Stimulated activated memory B cell treated with anti-CD40 and anti-IgM and Interleukin-4, amounts not matched to agents 10 μg/mL and 1 μg/mL and 100 μg/mL, for 72 hours (primary cell): ENCODE data around the gene P4HA1.
"Not testable (repeated sequence)": the region's sequence is repeated elsewhere in the genome, so short reads cannot be mapped to it uniquely, and the experiment has no call there.

ENCODE experiments used
- ATAC-seq: fragments of 150-1000 bp; cut with Tn5 transposase; 2 replicates; pipeline ENCODE4 v1.10.0; 2021
- H3K27ac Mint-ChIP-seq: one replicate; pipeline ENCODE4 v1.8.0; 2022; ENCODE audit warnings: mild to moderate bottlenecking, mixed read lengths
- H3K27me3 Mint-ChIP-seq: one replicate; pipeline ENCODE4 v1.8.0; 2022; ENCODE audit warnings: mixed read lengths
- H3K36me3 Mint-ChIP-seq: one replicate; pipeline ENCODE4 v1.8.0; 2022; ENCODE audit warnings: mixed read lengths
- H3K4me1 Mint-ChIP-seq: one replicate; pipeline ENCODE4 v1.8.0; 2022; ENCODE audit warnings: mixed read lengths
- H3K4me3 Mint-ChIP-seq: one replicate; pipeline ENCODE4 v1.8.0; 2022; ENCODE audit warnings: mild to moderate bottlenecking, moderate library complexity, mixed read lengths
- H3K9me3 Mint-ChIP-seq: one replicate; pipeline ENCODE4 v1.8.0; 2022; ENCODE audit warnings: mixed read lengths

The P4HA1 gene

DNA sequence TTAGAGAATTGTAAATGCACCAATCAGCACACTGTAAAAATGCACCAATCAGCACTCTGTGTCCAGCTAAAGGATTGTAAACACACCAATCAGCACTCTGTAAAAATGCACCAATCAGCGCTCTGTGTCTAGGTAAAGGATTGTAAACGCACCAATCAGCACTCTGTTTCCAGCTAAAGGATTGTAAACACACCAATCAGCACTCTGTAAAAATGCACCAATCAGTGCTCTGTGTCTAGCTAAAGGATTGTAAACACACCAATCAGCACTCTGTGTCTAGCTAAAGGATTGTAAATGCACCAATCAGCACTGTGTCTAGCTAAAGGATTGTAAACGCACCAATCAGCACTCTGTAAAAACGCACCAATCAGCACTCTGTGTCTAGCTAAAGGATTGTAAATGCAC lies 12.6 kb upstream of the P4HA1 start:
- not testable (repeated sequence) for H3K27ac Mint-ChIP-seq, H3K4me3 Mint-ChIP-seq, H3K27me3 Mint-ChIP-seq, H3K9me3 Mint-ChIP-seq, ATAC-seq, H3K4me1 Mint-ChIP-seq
- H3K36me3 Mint-ChIP-seq, result peaks cover 38% of the 10 kb centered on the region

DNA sequence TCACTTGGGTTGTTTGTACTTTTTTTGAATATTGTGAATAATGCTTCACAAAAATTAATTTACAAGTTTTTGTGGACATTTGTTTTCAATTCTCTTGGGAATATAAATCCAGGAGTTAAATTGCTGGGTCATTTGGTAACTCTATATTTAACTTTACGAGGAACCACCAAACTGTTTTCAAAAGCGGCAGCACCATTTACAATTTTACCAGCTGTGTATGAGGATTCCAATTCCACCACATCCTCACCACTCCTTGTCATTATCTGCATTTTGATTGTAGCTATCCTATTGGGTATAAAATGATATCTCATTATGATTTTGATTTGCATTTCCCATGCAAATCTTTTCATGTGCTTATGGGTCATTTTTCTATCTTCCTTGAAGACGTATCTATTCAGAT lies 9.6 kb upstream of the P4HA1 start:
- no peak for ATAC-seq
- H3K27me3 Mint-ChIP-seq, result no peaks in the 10 kb centered on the region
- no peaks in the 10 kb centered on the region for H3K9me3 Mint-ChIP-seq
- no peak overlapping the region for H3K4me3 Mint-ChIP-seq
- H3K4me1 Mint-ChIP-seq, result no peaks in the 10 kb centered on the region
- H3K27ac Mint-ChIP-seq, result no peak overlapping the region
- peaks cover 51% of the 10 kb centered on the region for H3K36me3 Mint-ChIP-seq

DNA sequence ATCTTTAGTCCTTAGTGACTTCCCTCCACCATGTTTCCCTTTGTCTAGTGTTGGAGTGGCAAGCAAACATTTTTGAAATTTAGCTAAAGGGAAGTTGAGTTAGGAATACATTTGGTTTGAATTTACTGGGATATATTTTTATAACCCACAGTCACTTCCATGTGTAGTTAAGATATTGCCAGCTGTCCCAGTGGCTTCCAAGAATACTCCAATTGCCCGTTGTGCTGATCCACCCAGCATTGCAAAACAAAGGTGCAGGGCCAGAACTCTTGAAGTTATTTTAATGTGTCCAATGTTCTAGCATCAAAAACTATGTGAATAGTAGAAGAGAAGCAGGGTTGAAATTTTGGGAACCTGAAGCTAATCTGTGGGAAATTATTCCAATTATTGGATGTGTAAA lies 2.5 kb upstream of the P4HA1 start:
- Mint-ChIP-seq H3K36me3 (peaks cover 13% of the 10 kb centered on the region), H3K4me1 (peaks cover 9% of the 10 kb centered on the region), H3K9me3 (no peaks in the 10 kb centered on the region), H3K27ac (no peak overlapping the region), H3K4me3 (no peak overlapping the region), H3K27me3 (no peaks in the 10 kb centered on the region)
- no peak for ATAC-seq

DNA sequence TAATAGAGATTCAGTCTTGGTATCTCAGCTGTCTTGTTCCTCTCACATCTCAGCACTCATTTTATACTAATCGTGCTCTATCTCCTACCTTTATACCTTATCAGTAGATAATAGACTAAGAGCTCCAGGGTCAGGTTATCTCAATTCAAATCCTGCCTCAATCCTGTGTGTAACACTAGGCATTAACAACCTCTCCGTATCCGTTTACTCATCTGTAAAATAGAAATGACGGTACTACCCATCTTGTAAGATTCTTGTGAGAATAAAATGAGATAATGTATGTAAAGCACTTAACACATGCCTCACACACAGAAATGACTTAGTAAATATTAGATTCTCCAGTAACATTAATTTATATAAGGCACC lies 622 bp upstream of the P4HA1 start:
- peaks cover 19% of the 10 kb centered on the region for H3K4me1 Mint-ChIP-seq
- no peak for ATAC-seq
- H3K27me3 Mint-ChIP-seq, result no peaks in the 10 kb centered on the region
- H3K36me3 Mint-ChIP-seq, result peaks cover 8% of the 10 kb centered on the region
- no peaks in the 10 kb centered on the region for H3K9me3 Mint-ChIP-seq
- peak overlapping the region; percentile 96 for H3K4me3 Mint-ChIP-seq
- H3K27ac Mint-ChIP-seq, result peak overlapping the region; percentile 93

DNA sequence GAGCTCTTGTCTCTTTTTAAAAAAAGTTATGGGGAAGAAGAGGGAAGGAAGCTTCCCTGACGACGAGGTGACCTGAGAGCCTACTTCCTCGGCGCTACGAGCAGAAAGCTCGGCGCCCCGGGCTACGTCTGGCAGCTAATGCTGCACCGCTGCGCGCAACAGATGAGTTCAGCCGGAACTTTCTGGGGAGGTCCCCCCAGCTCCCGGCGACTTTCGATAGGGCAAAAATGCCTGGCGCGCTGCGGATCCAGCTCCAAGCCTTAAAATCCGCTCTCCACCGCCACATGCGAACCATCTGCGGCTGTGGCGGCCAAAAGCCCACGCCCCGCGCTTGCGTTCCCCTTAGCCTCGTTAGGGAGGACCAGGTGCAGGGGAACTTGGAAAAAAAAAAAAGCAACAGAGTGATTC lies 621 bp downstream of the P4HA1 start:
- H3K36me3 Mint-ChIP-seq, result no peaks in the 10 kb centered on the region
- no peaks in the 10 kb centered on the region for H3K9me3 Mint-ChIP-seq
- peak overlapping the region; percentile 93 for H3K27ac Mint-ChIP-seq
- H3K4me3 Mint-ChIP-seq, result peak overlapping the region; percentile 96
- ATAC-seq, result peak; percentile 77
- peaks cover 25% of the 10 kb centered on the region for H3K4me1 Mint-ChIP-seq
- H3K27me3 Mint-ChIP-seq, result no peaks in the 10 kb centered on the region

DNA sequence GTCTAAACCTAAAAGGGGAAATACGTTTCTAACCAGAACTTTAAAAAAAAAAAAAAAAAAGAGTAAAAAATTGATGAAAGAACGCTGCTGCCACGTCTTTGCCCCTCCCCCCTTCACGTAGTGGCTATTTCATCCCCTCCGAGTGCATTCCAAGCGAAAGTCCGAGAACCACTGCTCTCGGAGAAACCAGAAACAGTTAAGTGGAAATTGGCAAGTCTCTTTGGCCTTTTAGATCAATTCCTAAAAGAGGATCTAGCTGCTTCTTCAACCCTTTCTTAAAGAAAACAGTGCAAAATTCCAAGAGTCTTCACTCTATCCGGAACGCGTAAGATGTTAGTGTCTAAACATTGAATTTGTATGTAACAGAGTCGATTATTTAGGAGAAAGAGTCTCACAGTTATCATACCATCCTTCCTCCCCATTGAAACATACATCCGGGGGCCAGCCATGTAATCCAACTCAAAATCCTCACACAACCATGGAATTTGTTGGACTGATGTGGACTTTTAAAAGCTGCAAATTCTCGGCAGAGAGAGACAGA lies 1.1 kb downstream of the P4HA1 start:
- no peak for ATAC-seq
- H3K9me3 Mint-ChIP-seq, result no peaks in the 10 kb centered on the region
- peak overlapping the region; percentile 96 for H3K4me3 Mint-ChIP-seq
- peak overlapping the region; percentile 93 for H3K27ac Mint-ChIP-seq
- no peaks in the 10 kb centered on the region for H3K27me3 Mint-ChIP-seq
- peaks cover 25% of the 10 kb centered on the region for H3K4me1 Mint-ChIP-seq
- H3K36me3 Mint-ChIP-seq, result no peaks in the 10 kb centered on the region

DNA sequence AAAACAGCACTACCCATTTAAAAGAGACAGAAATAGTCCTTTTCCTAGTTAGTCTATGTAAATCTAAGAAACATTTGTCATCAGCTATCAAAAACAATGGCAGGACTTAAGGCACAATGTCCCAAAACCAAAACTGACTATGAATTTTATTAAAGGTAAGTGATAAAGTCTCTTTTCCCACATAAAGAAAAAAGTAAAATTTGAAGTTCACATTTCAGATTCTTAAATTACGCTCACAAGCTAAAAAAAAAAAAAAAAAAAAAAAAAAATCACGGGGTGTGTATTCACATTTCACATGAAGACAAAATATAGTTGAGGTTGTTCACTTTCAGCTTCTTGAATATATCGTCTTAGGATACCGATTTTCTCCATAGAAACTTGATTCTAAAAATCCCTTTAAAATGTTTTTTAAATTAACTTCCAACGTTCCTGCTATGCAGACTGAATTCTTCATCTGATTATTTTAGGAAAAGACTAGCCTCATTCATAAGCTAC lies 1.6 kb downstream of the P4HA1 start:
- Mint-ChIP-seq H3K4me1 (peaks cover 25% of the 10 kb centered on the region), H3K36me3 (no peaks in the 10 kb centered on the region), H3K27ac (peak overlapping the region; percentile 93), H3K27me3 (no peaks in the 10 kb centered on the region), H3K9me3 (no peaks in the 10 kb centered on the region), H3K4me3 (peak overlapping the region; percentile 96)
- ATAC-seq, result no peak

DNA sequence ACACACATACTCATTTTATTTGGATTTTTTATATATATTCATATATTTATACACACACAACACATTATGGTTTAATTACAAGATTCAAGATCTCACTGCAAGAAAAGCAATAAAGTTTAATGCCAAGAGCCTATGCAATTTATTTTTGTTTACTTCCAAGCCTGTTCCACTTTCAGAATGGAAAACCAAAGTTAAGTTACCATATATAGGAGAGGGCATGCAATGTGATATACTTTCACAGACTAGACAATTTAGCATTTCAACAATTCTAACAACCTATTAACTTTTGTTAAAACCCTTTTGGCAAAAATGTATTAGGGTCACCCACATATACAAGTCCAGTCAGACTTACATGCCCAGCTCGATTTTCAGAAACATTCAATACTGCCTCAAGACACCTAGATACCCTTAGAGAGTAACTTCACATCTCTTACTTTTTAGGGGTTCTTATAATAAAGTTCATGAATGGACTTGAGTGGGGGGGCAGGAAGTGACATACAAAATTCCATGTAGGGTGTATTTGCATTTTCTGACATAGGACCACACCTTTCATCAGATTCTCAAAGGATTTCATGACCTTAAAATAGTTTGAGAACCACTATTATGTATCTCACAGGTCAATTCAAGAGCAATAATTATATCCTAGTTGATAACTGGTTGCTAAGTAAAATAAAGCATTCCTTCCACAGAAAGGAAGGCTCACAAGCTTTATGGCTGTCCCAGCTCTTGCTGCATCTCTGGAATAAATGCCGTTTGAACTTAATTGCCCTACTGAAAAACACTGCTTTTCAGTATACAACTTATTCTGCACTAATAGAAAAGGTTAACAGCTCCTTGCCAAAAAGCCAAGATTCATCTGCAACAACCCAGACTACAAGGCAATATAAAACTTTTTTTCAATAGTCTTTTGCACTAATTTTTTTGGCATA lies 2.5 kb downstream of the P4HA1 start:
- peaks cover 25% of the 10 kb centered on the region for H3K4me1 Mint-ChIP-seq
- peak overlapping the region; percentile 96 for H3K4me3 Mint-ChIP-seq
- H3K27ac Mint-ChIP-seq, result peak overlapping the region; percentile 93
- H3K36me3 Mint-ChIP-seq, result no peaks in the 10 kb centered on the region
- H3K9me3 Mint-ChIP-seq, result no peaks in the 10 kb centered on the region
- H3K27me3 Mint-ChIP-seq, result no peaks in the 10 kb centered on the region
- ATAC-seq, result no peak

DNA sequence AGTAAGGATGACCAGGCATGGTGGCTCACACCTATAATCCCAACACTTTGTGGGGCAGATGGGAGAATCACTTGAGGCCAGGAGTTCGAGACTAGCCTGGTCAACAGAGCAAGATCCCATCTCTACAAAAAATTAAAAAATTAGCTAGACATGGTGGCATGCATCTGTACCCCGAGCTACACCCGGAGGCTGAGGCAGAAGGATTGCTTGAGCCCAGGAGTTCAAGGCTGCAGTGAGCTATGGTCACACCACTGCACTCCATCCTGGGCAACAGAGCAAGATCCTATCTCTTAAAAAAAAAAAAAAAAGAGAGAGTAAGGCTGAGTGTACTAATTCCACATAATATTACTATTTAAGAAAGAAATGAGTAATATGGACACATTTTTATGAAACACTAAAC lies 3.8 kb downstream of the P4HA1 start:
- no peak overlapping the region for H3K4me3 Mint-ChIP-seq
- H3K27ac Mint-ChIP-seq, result no peak overlapping the region
- H3K27me3 Mint-ChIP-seq, result no peaks in the 10 kb centered on the region
- H3K36me3 Mint-ChIP-seq, result no peaks in the 10 kb centered on the region
- no peak for ATAC-seq
- H3K4me1 Mint-ChIP-seq, result peaks cover 31% of the 10 kb centered on the region
- H3K9me3 Mint-ChIP-seq, result no peaks in the 10 kb centered on the region

DNA sequence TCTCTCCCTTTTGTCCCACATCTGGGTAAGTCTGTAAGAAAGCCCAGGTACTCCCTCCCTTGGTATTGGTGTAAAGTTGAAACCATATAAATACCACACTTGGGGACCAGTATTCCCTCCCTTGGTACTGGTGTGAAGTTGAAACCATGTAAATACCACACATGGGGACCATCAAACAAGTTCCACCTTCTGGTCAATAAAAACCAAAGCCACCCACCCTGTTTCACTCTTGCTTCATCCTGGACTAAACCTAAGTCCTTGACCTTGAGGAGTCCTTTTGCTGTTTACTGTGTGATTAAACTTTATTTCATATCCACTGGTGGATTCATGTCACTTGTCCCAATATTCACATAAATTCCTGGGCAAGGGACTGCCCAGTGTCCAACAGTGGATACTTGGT lies 8.4 kb downstream of the P4HA1 start:
- Mint-ChIP-seq H3K27me3 (no peaks in the 10 kb centered on the region), H3K4me1 (peaks cover 19% of the 10 kb centered on the region), H3K4me3 (no peak overlapping the region), H3K9me3 (no peaks in the 10 kb centered on the region), H3K27ac (no peak overlapping the region), H3K36me3 (no peaks in the 10 kb centered on the region)
- no peak for ATAC-seq

DNA sequence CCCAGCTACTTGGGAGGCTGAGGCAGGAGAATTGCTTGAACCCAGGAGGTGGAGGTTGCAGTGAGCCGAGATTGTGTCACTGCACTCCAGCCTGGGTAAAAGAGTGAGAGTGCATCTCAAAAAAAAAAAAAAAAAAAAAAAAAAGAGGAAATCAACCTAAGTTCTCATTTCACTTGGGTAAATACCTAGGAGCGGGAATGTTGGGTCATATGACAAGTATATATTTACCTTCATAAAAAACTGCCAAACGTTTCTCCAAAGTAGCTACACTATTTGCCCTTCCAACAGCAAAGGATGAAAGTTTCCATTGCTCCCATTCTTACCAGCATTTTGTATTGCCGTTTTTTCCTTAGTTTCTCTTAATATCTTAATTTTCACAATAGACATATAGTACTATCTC lies 9.8 kb downstream of the P4HA1 start:
- Mint-ChIP-seq H3K4me3 (no peak overlapping the region), H3K9me3 (no peaks in the 10 kb centered on the region), H3K27ac (no peak overlapping the region), H3K27me3 (no peaks in the 10 kb centered on the region), H3K4me1 (peaks cover 9% of the 10 kb centered on the region), H3K36me3 (no peaks in the 10 kb centered on the region)
- no peak for ATAC-seq

DNA sequence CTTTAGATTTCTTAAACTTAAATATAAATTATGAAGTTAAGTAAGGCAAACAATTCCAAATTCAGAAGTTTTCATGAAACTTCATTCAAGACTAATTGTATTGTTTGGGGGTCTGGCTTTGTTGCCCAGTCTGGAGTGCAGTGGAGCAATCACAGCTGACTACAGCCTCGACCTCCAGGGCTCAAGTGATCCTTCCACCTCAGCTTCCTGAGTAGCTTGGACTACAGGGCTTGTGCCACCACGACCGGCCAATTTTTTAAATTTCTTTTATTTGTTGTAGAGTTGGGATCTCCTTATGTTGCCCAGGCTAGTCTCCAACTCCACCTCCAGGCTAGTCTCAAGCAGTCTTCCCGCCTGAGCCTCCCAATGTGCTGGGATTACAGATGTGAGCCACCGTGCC lies 12.5 kb downstream of the P4HA1 start:
- no peaks in the 10 kb centered on the region for H3K36me3 Mint-ChIP-seq
- no peak overlapping the region for H3K27ac Mint-ChIP-seq
- H3K4me3 Mint-ChIP-seq, result no peak overlapping the region
- peaks cover 6% of the 10 kb centered on the region for H3K4me1 Mint-ChIP-seq
- no peaks in the 10 kb centered on the region for H3K9me3 Mint-ChIP-seq
- ATAC-seq, result no peak
- H3K27me3 Mint-ChIP-seq, result no peaks in the 10 kb centered on the region

DNA sequence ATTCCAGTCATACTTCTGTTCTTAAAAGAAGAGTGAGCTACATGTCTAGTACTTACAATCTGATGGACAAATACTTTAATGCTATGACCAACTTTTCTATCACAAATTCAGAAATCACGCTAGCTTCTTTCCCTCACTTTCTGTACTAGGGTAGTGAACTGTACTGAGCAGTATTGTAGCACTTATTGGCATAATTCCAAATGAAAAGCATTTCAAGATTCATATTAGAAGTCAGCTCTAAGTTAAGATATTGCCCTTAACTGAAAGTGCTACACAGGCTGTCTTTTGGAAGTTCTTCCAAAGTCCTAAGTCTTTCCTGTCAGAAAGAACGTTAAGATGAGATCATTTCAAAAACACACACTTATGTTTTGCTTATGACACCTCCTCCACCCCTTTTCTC lies 13.4 kb downstream of the P4HA1 start:
- Mint-ChIP-seq H3K4me1 (peaks cover 1% of the 10 kb centered on the region), H3K4me3 (no peak overlapping the region), H3K36me3 (no peaks in the 10 kb centered on the region), H3K27ac (no peak overlapping the region), H3K27me3 (no peaks in the 10 kb centered on the region), H3K9me3 (no peaks in the 10 kb centered on the region)
- ATAC-seq, result no peak

DNA sequence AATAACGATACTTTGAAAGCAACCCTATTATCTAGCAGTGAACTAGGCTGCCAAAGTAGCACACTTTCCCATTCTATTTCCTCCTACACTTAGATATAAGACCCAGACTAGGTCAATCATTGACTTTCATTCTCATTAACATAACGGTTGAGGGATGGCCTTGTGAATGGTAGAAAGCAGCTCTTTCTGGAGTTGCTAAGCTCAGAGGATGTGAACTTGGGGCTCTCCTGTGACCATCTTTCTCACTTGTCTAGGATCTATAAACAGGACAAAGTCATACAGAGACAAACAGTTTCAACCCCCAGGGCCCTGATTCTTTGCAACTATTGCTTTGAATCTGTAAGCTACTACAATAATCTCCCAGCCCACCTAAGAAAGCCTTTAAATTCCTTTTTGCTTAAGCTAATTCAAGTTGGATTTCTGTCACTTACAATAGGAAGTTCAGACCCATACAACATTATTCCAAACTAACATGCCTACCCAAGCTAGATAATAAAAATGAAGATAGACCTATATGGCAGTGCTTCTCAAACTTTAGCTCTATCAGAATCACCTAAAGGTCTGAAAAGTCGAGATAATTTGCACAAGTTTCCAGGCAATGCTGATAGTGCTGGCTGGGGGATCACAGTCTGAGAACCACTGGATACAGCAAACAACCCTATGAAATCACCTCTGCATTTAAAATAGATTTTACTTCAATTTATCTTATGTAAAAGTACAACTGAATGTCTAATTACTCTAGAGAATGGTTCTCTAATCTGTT lies 16.7 kb downstream of the P4HA1 start:
- Mint-ChIP-seq H3K36me3 (no peaks in the 10 kb centered on the region), H3K27me3 (no peaks in the 10 kb centered on the region), H3K27ac (no peak overlapping the region), H3K4me3 (no peak overlapping the region), H3K4me1 (peaks cover 9% of the 10 kb centered on the region), H3K9me3 (no peaks in the 10 kb centered on the region)
- no peak for ATAC-seq

DNA sequence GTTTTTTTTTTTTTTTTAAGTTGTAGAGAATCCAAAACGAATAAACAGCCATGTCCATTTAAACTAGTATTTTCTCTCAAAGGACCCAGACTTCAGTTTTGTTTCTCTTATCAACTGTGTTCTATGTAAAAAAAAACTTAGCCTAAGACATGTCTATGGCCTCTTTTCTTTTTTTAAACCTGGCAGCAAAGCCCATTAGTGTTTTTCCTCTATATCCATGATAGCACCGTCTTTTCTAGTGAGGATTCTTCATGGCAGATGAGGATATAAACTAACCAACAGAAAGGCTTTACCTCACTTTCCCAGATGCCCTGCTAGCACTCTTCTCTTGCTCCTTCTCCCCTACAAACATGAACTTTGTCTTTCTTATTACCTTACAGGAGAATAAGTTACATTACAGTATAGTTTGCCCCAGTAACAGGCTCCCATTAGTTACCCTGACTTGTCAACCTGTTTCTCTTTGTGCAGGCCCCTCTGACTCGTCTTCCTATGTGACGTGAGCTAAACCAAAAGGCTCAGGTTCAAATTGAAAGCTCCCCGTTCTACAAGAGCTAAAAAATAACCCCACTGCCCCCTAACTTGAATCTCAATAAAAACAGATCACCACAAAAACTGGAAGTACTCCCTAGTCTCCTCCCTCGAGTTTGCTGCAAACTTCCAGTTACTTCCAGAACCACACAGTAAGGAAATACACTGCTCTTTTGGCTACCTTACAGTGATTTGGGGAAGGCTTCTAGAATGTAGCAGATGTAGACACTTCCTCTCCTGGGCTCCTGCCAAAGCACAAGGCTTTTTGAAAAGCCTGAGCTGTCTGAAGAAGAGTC lies 20.1 kb downstream of the P4HA1 start:
- Mint-ChIP-seq H3K4me3 (no peak overlapping the region), H3K4me1 (peaks cover 9% of the 10 kb centered on the region), H3K27ac (peak overlapping the region; percentile 81)

More for the DNA sequence above, 20.1 kb downstream of the P4HA1 start:
- no peaks in the 10 kb centered on the region for H3K27me3 Mint-ChIP-seq
- peaks cover 18% of the 10 kb centered on the region for H3K36me3 Mint-ChIP-seq
- ATAC-seq, result no peak
- no peaks in the 10 kb centered on the region for H3K9me3 Mint-ChIP-seq
